ENCODE results near the gene NUMB.

The NUMB gene

DNA sequence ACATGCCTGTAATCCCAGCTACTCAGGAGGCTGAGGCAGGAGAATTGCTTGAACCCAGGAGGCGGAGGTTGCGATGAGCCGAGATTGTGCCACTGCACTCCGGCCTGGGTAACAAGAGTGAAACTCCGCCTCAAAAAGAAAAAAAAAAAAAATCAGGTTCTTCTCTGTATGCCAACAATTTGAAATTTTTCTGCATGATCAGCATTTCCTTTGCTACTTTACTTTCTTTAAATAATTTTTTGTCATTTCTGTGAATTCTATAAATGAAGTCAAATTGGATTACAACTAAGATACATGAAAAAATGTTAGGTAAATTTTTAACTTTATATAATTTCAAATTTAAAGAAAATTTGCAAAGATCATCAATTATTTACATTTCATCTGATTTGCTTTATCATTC lies 87.8 kb downstream of the NUMB start:
- Mint-ChIP-seq H3K4me3 (no peak overlapping the region), H3K9me3 (no peaks in the 10 kb centered on the region), H3K27ac (no peak overlapping the region), H3K36me3 (ENCODE audit: low read depth) (no peaks in the 10 kb centered on the region), H3K27me3 (ENCODE audit: low read depth) (no peaks in the 10 kb centered on the region), H3K4me1 (no peaks in the 10 kb centered on the region)
- no peak for TF ChIP-seq CTCF (IDR thresholded peaks at IDR 0.05; ENCODE audit: unreplicated experiment in 3 of 3)

DNA sequence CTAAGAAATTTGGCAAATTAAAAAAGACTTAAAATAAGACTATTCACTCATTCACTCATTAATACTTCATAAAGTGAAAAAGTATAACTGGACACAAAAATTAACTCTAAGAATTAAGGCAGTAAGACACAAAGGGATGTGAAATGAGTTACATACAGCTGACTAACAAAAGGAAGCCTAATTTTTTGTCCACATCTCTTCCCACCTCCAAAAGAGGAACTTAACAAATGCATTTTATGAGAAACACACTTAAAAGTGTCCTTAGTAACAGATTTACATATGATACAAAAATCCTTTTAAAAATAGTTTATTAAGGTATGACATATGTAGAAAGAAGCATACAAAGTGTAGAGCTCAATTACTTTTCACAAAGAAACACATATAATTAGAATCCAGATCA lies 88.9 kb downstream of the NUMB start:
- Mint-ChIP-seq H3K36me3 (ENCODE audit: low read depth) (no peaks in the 10 kb centered on the region), H3K27me3 (ENCODE audit: low read depth) (no peaks in the 10 kb centered on the region), H3K4me3 (no peak overlapping the region), H3K27ac (no peak overlapping the region), H3K9me3 (no peaks in the 10 kb centered on the region), H3K4me1 (no peaks in the 10 kb centered on the region)
- TF ChIP-seq CTCF (IDR thresholded peaks at IDR 0.05; ENCODE audit: unreplicated experiment in 3 of 3), result no peak

- no peak for TF ChIP-seq CTCF (IDR thresholded peaks at IDR 0.05; ENCODE audit: unreplicated experiment in 3 of 3)
These were observed 89.7 kb downstream of the NUMB start for GRCh38 chr14:73368616-73369015.

DNA sequence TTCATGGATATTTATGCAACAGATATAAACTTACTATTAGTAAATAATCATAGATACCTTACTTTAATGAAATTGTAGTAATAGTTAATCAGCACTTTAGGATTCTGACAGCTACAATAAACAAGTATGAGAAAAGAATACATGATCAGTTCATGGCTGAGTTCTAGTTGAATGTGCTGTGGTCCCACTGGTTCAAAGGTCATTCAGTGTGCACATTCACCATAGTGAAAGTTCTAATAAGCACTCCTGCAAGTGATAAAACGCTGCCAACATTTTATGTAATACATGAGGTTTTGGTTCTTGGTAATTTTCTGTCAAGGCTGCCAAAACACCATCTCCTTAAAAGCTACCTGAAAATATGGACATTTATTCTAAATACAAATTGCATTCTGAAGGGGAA lies 92.6 kb downstream of the NUMB start:
- no peaks in the 10 kb centered on the region for H3K4me1 Mint-ChIP-seq
- no peaks in the 10 kb centered on the region for H3K27me3 Mint-ChIP-seq (ENCODE audit: low read depth)
- peaks cover 12% of the 10 kb centered on the region for H3K36me3 Mint-ChIP-seq (ENCODE audit: low read depth)
- TF ChIP-seq CTCF (IDR thresholded peaks at IDR 0.05; ENCODE audit: unreplicated experiment in 3 of 3), result no peak
- no peak overlapping the region for H3K27ac Mint-ChIP-seq
- H3K4me3 Mint-ChIP-seq, result no peak overlapping the region
- no peaks in the 10 kb centered on the region for H3K9me3 Mint-ChIP-seq

More at GRCh38 chr14:73368616-73369015, 89.7 kb downstream of the NUMB start:
- Mint-ChIP-seq H3K27me3 (ENCODE audit: low read depth) (no peaks in the 10 kb centered on the region), H3K36me3 (ENCODE audit: low read depth) (peaks cover 3% of the 10 kb centered on the region), H3K9me3 (no peaks in the 10 kb centered on the region), H3K4me1 (no peaks in the 10 kb centered on the region), H3K27ac (no peak overlapping the region), H3K4me3 (no peak overlapping the region)

GRCh38 chr14:73364559-73364958 lies 93.8 kb downstream of the NUMB start:
- no peak for TF ChIP-seq CTCF (IDR thresholded peaks at IDR 0.05; ENCODE audit: unreplicated experiment in 3 of 3)
- H3K4me1 Mint-ChIP-seq, result no peaks in the 10 kb centered on the region
- no peaks in the 10 kb centered on the region for H3K9me3 Mint-ChIP-seq
- H3K27me3 Mint-ChIP-seq (ENCODE audit: low read depth), result no peaks in the 10 kb centered on the region
- H3K36me3 Mint-ChIP-seq (ENCODE audit: low read depth), result peaks cover 12% of the 10 kb centered on the region
- H3K27ac Mint-ChIP-seq, result no peak overlapping the region
- H3K4me3 Mint-ChIP-seq, result no peak overlapping the region

GRCh38 chr14:73359445-73359844 lies 98.9 kb downstream of the NUMB start:
- no peaks in the 10 kb centered on the region for H3K9me3 Mint-ChIP-seq
- H3K4me1 Mint-ChIP-seq, result no peaks in the 10 kb centered on the region
- peaks cover 28% of the 10 kb centered on the region for H3K36me3 Mint-ChIP-seq (ENCODE audit: low read depth)
- H3K4me3 Mint-ChIP-seq, result no peak overlapping the region
- no peak overlapping the region for H3K27ac Mint-ChIP-seq
- no peak for TF ChIP-seq CTCF (IDR thresholded peaks at IDR 0.05; ENCODE audit: unreplicated experiment in 3 of 3)
- no peaks in the 10 kb centered on the region for H3K27me3 Mint-ChIP-seq (ENCODE audit: low read depth)

All from nephron (organoid).